Kidney capillary endothelial cell (primary cell): ENCODE data around the gene NSMCE4A.
"Not testable (repeated sequence)": the region's sequence is repeated elsewhere in the genome, so short reads cannot be mapped to it uniquely, and the experiment has no call there.

Experiments
- DNase-seq: peaks from one replicate; pipeline ENCODE4 v3.0.0-alpha.2; 2018; ENCODE audit warnings: low spot score

NSMCE4A gene, protein sequence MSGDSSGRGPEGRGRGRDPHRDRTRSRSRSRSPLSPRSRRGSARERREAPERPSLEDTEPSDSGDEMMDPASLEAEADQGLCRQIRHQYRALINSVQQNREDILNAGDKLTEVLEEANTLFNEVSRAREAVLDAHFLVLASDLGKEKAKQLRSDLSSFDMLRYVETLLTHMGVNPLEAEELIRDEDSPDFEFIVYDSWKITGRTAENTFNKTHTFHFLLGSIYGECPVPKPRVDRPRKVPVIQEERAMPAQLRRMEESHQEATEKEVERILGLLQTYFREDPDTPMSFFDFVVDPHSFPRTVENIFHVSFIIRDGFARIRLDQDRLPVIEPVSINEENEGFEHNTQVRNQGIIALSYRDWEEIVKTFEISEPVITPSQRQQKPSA

DNA sequence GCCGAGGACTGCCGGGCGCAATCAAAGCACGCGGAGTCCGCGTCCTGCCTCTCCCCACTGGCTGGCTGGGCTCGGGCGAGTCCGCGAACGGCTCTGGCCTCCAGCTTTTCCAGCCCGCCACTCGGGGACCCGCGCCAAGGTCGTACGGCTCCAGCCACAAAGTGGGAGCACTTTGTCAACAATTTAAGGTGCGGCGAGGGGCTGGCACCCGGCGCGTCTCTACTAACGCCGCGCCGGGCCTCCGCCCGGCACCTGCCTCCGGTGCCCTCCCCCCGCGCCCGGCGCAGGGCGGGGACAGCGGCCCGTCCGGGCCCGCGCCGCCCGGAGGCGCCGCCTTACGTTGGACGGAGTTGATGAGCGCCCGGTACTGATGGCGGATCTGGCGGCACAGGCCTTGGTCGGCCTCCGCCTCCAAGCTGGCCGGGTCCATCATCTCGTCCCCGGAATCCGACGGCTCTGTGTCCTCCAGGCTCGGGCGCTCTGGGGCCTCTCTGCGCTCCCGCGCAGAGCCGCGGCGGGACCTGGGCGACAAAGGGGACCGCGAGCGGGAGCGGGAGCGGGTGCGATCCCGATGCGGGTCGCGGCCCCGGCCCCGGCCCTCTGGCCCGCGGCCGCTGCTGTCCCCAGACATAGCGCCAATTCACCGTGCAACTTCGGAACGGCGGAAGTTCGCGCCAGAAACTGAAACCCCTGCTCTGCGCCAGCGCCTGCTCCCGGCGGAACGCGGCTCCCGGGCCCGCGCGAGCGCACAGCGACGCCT is at the start of gene NSMCE4A:
TSS of gene NSMCE4A (minus strand) at position 683 of the 760 bp plus-strand sequence. CDS start at position 631, 52 bp downstream.
- peak; percentile 66 for DNase-seq

DNA sequence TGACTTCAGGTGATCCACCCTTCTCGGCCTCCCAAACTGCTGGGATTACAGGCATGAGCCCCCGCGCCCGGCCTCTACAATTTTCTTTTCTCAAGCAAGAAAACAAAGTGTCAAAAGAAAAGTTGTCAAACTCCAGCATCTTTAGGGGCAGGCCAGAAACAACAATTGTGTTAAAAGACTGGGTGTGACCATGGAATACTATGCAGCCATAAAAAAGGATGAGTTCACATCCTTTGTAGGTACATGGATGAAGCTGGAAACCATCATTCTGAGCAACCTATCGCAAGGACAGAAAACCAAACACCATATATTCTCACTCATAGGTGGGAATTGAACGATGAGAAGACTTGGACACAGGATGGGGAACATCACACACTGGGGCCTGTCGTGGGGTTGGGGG is 48.2 kb upstream of the NSMCE4A start:
- not testable (repeated sequence) for DNase-seq

GRCh38 chr10:122022276-122022675 is 47.3 kb upstream of the NSMCE4A start:
- DNase-seq = no peak

- no peak for DNase-seq
Observed at GRCh38 chr10:122021828-122022227, 46.8 kb upstream of the NSMCE4A start.

DNA sequence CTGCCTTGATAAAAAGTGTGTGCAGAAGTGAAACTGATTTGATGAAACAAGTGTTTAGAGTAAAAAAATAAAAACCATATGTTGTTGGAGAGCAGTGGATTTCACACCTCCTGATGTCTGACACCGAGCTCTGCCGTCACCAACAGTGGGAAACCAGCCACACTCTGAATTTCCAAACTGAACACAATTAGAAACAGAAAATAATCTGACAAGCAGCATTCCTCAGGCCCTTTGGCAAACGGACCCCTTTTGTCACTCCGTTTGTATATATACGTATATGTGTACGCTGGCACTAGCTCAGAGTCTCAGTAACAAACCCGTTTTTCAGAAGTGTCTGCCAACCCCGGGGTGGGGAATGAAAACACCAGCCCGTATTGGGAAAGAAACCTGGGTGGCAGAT is 46.4 kb upstream of the NSMCE4A start:
- DNase-seq = no peak

DNA sequence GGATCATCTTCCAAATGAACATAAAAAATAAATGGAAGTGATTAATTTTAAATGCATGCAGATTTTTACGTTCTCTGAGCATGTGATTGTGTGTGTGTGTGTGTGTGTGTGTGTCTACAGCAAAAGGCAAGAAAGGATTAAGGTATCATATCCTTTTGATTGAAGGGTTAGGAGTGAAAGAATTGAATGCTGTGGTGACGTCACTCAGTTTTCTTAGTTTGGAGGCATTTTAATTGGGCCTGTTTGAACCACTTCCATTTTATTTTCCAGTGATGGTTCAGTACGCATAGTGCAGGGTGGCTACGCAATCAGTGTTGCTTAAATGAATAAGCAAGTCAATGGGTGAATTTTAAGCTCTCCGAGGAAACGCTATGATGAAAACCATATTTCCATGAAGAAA is 45.2 kb upstream of the NSMCE4A start:
- DNase-seq = no peak

DNA sequence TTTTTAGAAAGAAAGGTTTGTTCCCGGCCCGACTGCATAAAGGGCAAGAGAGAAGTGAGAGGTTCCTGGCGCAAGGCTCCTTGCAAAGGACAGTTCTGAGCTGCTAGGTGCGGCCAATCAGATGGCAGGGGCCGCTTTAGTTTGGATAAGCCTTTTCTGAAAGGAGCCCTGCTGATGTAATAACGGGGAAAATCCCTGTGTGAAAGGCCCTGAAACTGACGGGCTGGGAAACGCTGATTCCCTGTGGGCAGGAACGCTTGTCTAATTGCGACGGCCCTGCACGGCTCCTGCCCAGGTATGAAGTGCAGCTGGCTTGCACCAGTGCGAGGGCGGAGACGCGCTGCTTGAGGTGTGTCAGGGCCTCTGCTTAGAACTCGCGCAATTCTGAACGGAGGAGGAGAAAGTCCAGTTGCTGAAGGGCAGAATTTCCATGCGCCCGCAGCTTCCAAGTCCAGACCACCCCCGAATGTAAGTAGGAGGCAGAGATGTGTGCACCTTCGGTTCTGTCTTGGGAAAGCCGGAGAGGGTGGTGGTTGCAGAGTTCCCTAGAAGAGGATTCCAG is 44.5 kb upstream of the NSMCE4A start:
- no peak for DNase-seq

DNA sequence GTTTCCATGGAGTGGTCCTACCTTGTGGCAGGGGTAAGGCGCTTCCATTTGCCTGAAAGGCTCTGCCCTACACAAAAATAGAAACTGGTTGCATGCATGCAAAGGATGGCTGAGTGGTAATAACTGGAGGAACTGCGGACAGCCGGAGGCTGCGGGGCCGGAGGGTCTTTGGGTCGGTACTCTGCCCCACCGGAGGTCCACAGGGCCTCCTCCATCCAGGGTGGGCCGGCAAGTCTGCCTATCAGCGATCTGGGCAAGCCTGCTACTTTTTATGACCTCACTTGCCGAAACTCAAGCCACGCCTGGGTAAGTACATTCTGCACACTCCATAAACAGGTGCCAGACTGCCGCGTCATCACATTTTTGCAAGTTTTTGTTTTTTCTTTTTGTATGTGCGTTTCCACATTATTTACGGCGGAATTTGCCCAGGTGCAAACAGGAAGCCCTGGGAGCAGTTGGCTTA is 44.0 kb upstream of the NSMCE4A start:
- DNase-seq = no peak

DNA sequence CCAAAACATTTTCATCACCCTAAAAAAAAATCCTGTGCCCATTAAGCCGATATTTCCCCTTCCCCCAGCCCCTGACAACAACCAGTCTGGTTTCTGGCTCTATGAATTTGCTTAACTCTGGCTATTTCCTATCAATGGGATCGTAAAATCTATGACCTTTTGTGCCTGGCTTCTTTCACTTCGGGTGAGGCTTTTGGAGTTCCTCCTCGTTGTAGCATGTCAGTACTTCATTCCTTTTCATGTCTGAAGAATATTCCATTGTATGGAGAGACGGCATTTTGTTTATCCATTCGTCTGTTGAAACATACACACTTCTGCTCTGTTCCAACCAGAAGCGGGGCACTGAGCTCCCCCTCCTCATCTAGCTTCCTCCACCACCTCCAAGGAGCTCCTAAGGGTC is 43.5 kb upstream of the NSMCE4A start:
- no peak for DNase-seq

DNA sequence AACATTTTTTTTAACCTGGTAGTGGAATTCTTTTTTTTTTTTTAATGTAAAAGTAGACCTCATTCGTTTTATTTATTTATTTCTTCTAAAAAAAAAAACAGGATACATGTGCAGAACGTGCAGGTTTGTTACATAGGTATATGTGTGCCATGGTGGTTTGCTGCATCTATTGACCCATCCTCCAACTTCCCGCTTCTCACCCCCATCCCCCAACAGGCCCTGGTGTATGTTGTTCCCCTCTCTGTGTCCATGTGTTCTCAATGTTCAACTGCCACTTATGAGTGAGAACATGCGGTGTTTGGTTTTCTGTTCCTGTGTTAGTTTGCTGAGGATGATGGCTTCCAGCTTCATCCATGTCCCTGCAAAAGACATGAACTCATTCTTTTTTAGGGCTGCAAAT is 42.9 kb upstream of the NSMCE4A start:
- not testable (repeated sequence) for DNase-seq

GRCh38 chr10:122014652-122015248 is 39.7 kb upstream of the NSMCE4A start:
- no peak for DNase-seq

DNA sequence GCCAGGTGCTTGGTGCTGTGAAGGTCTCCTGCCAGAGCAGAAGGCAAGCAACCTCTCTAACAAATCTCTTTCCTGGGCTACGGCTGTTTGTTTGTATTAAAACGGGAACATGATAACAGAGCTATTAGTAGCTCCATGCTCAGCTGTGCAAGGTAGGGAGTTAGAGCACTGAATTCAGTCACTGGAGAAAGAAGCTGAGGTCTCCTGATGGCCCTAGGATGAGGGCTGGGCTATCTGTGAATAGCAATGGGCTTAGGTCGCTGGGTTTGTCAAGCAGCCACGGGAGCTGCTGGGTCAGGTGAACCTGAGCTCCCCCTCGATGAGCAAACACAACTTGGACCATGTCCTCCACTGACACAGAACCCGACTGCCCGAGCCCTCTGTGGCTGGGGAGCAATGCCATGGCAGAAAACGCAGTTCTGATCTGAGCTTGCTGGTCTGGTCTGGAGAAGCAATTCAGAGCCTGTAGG is 38.3 kb upstream of the NSMCE4A start:
- DNase-seq = no peak

GRCh38 chr10:122012731-122013130 is 37.7 kb upstream of the NSMCE4A start:
- no peak for DNase-seq

DNA sequence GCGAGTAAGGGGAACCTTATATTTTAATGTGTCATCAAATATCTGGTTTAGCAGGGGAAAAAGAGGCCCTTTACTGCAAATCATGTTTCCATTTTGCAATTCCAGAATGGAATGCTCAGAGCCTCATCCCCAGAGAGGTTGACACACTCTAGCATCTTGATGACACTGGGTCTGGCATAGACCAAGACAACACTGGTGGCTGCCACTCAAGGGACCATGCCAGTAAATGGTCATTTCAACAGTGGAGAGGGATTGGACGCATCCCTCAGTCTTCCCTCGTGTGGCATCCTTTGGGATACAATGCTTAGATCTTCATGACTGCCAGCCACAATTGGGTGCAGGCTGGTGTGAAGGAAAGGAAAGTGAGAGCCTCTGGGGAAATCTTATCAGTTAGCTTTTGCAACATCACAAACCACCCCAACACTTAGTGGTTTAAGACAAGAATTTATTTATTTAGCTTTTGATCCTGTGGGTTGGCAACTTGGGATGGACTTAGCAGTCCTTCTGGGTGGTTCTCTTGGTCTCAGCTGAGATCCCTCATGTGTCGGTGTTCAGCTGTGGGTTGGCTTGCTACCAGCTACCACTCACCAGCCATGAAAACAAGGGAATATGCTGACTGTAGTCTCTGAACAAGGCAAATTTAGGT is 35.5 kb upstream of the NSMCE4A start:
- DNase-seq = no peak

GRCh38 chr10:122007415-122007814 is 32.4 kb upstream of the NSMCE4A start:
- DNase-seq = no peak

GRCh38 chr10:122001698-122002097 is 26.7 kb upstream of the NSMCE4A start:
- no peak for DNase-seq

DNA sequence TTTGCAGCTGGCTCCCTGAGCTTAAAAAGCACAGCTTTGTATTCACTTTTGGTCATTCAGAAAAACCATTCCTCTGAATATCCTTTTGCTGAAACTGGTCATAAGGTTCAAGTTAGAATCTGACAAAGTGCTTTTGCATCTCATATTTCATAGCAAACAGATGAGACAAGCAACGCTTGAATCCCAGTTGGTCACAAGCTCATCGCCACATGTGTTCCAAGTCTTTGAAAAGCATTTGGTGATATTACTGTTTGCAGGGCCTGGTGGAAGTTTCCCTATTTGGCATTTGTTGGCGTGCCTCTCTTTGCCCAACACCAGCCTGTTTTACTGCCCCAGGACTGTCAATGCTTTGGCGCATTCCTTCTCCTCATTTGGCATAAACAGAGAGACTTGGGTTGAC is 24.3 kb upstream of the NSMCE4A start:
- no peak for DNase-seq

GRCh38 chr10:121998462-121998861 is 23.4 kb upstream of the NSMCE4A start:
- no peak for DNase-seq

DNA sequence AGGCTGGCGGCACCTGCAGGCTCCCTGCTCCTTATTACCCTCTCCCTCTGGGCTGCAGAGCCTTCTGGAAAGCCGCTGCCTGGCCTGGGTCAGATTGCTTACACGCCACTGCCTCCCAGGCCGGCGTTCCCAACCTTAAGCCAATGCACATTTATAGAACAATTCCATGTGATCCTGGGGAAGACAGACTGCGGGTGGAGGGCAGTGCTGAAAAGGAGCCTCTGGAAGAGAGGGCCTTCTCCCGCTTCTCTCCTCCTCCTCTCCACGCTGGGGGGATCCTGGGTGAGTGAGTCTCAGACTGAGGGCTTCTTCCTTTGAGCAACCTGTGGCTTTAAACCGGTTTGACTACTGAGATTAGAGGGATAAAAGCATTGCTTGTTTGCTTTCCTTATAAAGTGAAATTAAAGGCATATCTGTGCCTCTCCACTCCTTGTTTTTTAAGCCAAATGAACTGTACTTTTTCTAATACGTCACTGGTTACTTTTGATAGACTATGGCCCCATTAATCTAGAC is 19.5 kb upstream of the NSMCE4A start:
- no peak for DNase-seq

GRCh38 chr10:121991727-121992126 is 16.7 kb upstream of the NSMCE4A start:
- not testable (repeated sequence) for DNase-seq

GRCh38 chr10:121990015-121990677 is 15.1 kb upstream of the NSMCE4A start:
- no peak for DNase-seq
